ENCODE measurements around the gene CNTNAP2. TPM values are rescaled to one million over a fixed set of nuclear protein-coding genes. Genes with fewer than 3 reads are reported as not detected.

Gene CNTNAP2
- total RNA-seq, 4 donors from 2014 or later = not detected

GRCh38 chr7:148264933-148265557, 2148.4 kb downstream of the CNTNAP2 start:
- in situ Hi-C loops (cut with MboI; ENCODE audit: low sequenced_read_pairs in 4 of 4) = no loop called here
- Histone ChIP-seq H3K36me3 (no peaks in the 10 kb centered on the region), H3K9me3 (no peaks in the 10 kb centered on the region), H3K4me3 (no peak overlapping the region), H3K4me1 (no peaks in the 10 kb centered on the region), H3K27me3 (no peaks in the 10 kb centered on the region), H3K27ac (no peak overlapping the region)
- intact Hi-C loops (cut with DNase I; ENCODE audit: low total_unique reads) = no loop called here
- DNase-seq (no peak), ATAC-seq (no peak)
- TF ChIP-seq, protein P1, sequence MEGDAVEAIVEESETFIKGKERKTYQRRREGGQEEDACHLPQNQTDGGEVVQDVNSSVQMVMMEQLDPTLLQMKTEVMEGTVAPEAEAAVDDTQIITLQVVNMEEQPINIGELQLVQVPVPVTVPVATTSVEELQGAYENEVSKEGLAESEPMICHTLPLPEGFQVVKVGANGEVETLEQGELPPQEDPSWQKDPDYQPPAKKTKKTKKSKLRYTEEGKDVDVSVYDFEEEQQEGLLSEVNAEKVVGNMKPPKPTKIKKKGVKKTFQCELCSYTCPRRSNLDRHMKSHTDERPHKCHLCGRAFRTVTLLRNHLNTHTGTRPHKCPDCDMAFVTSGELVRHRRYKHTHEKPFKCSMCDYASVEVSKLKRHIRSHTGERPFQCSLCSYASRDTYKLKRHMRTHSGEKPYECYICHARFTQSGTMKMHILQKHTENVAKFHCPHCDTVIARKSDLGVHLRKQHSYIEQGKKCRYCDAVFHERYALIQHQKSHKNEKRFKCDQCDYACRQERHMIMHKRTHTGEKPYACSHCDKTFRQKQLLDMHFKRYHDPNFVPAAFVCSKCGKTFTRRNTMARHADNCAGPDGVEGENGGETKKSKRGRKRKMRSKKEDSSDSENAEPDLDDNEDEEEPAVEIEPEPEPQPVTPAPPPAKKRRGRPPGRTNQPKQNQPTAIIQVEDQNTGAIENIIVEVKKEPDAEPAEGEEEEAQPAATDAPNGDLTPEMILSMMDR (IDR thresholded peaks at IDR 0.05 in 4 of 5, conservative IDR thresholded peaks at IDR 0.05 in 1 of 5) = peak in 1 of 5 experiments; percentile 7
- no peak for TF ChIP-seq POLR2A (IDR thresholded peaks at IDR 0.05)

GRCh38 chr7:148265896-148266295, 2149.3 kb downstream of the CNTNAP2 start:
- intact Hi-C loops (cut with DNase I; ENCODE audit: low total_unique reads) = no loop called here

DNA sequence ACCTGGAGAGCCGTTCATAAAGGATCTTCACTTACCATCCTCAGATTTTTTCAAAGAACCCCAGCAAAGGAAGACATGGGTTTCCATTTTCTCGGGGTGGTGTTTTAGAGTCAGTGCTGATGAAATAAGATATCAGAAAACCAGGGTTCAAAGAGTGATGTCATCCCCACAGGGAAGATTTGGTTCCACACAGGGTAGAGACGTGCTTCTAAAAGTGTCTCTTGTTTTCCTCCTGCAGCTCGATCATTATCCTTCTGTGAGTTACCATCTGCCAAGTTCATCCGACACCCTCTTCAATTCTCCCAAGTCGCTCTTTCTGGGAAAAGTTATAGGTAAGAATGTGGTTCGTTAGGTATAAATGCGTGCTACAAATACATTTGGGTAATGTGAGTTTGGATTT, 2150.2 kb downstream of the CNTNAP2 start:
- in situ Hi-C loops (cut with MboI; ENCODE audit: low sequenced_read_pairs in 4 of 4) = no loop called here
- ATAC-seq = no peak
- Histone ChIP-seq H3K4me3 (no peak overlapping the region), H3K9me3 (no peaks in the 10 kb centered on the region), H3K4me1 (no peaks in the 10 kb centered on the region), H3K27ac (no peak overlapping the region), H3K27me3 (no peaks in the 10 kb centered on the region), H3K36me3 (no peaks in the 10 kb centered on the region)
- no peak for DNase-seq
- TF ChIP-seq POLR2A (IDR thresholded peaks at IDR 0.05) = no peak
- TF ChIP-seq, protein P1 (IDR thresholded peaks at IDR 0.05 in 4 of 5, conservative IDR thresholded peaks at IDR 0.05 in 1 of 5) = no peak
- intact Hi-C loops (cut with DNase I; ENCODE audit: low total_unique reads) = no loop called here

More at GRCh38 chr7:148265896-148266295, 2149.3 kb downstream of the CNTNAP2 start:
- H3K36me3 ChIP-seq = no peaks in the 10 kb centered on the region
- no peaks in the 10 kb centered on the region for H3K9me3 ChIP-seq
- ATAC-seq = no peak
- in situ Hi-C loops (cut with MboI; ENCODE audit: low sequenced_read_pairs in 4 of 4) = no loop called here
- no peak for TF ChIP-seq POLR2A (IDR thresholded peaks at IDR 0.05)
- TF ChIP-seq, protein P1 (IDR thresholded peaks at IDR 0.05 in 4 of 5, conservative IDR thresholded peaks at IDR 0.05 in 1 of 5) = no peak
- no peaks in the 10 kb centered on the region for H3K4me1 ChIP-seq
- no peak overlapping the region for H3K27ac ChIP-seq
- no peak for DNase-seq
- H3K27me3 ChIP-seq = no peaks in the 10 kb centered on the region
- no peak overlapping the region for H3K4me3 ChIP-seq

DNA sequence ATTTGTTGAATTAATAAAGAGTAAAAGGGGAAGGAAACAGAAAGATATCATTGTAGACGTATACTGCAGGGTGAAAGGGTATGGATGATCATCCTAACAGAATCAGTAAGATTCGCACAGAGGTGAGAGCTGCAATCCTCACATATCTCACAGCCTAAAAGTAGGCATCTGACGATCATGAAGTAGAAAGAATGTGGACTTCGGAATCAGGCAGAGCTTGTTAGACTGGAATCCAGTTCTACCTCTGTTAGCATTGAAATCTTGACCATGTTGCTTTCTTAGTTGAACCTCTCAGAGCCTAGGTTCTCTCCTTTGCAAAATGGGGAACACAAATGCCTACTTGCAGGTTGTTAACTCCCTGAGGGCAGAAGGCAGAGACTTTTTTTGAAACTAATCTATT, 2154.0 kb downstream of the CNTNAP2 start:
- ATAC-seq = no peak
- intact Hi-C loops (cut with DNase I; ENCODE audit: low total_unique reads) (no loop called here), in situ Hi-C loops (cut with MboI; ENCODE audit: low sequenced_read_pairs in 4 of 4) (no loop called here)
- H3K27ac ChIP-seq = no peak overlapping the region
- no peaks in the 10 kb centered on the region for H3K27me3 ChIP-seq
- DNase-seq = no peak
- TF ChIP-seq, protein P1 (IDR thresholded peaks at IDR 0.05 in 4 of 5, conservative IDR thresholded peaks at IDR 0.05 in 1 of 5) = no peak
- TF ChIP-seq POLR2A (IDR thresholded peaks at IDR 0.05) = no peak
- no peaks in the 10 kb centered on the region for H3K9me3 ChIP-seq
- H3K4me3 ChIP-seq = no peak overlapping the region
- no peaks in the 10 kb centered on the region for H3K4me1 ChIP-seq
- no peaks in the 10 kb centered on the region for H3K36me3 ChIP-seq

DNA sequence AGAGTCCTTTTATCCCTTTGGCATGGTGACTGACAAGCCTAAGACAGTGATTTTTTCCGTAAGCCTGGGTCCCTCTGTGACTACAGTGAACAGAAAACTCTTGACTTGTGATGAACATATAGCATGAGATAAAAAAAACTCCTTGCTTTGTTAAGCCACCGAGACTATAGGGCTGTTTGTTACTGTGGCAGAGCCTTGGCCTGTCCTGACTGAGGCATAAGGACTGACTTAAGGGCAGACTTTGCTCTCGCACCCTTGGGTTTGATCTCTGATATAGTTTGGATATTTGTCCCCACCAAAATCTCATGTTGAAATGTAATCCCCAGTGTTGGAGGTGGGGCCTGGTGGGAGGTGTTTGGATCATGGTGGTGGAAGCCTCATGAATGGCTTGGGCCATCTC, 2157.5 kb downstream of the CNTNAP2 start:
- no peaks in the 10 kb centered on the region for H3K27me3 ChIP-seq
- in situ Hi-C loops (cut with MboI; ENCODE audit: low sequenced_read_pairs in 4 of 4) = no loop called here
- H3K27ac ChIP-seq = no peak overlapping the region
- H3K4me1 ChIP-seq = no peaks in the 10 kb centered on the region
- H3K9me3 ChIP-seq = no peaks in the 10 kb centered on the region
- TF ChIP-seq, protein P1 (IDR thresholded peaks at IDR 0.05 in 4 of 5, conservative IDR thresholded peaks at IDR 0.05 in 1 of 5) = no peak
- TF ChIP-seq POLR2A (IDR thresholded peaks at IDR 0.05) = no peak
- ATAC-seq (no peak), DNase-seq (no peak)
- intact Hi-C loops (cut with DNase I; ENCODE audit: low total_unique reads) = no loop called here
- H3K4me3 ChIP-seq = no peak overlapping the region
- no peaks in the 10 kb centered on the region for H3K36me3 ChIP-seq

Data from gastrocnemius medialis (tissue), 4 donors.